NT2/D1 (cell line): ENCODE data around the gene MED28.

Experiments
- SUZ12 ChIP-seq: IDR thresholded peaks from 2 replicates; pipeline ENCODE4 v1.6.1; 2011; ENCODE audit not compliant: insufficient read length, insufficient read depth; ENCODE audit errors: extremely low read depth
- YY1 ChIP-seq: IDR thresholded peaks from 2 replicates; pipeline ENCODE4 v1.6.1; 2011; ENCODE audit not compliant: insufficient read length, insufficient read depth
- ZNF274 ChIP-seq: IDR thresholded peaks from 2 replicates; pipeline ENCODE4 v1.6.1; 2011; ENCODE audit warnings: mild to moderate bottlenecking, low read depth, low read length

- TF ChIP-seq ZNF274, result no peak
- no peak for TF ChIP-seq YY1
- TF ChIP-seq SUZ12, result no peak
Measured at GRCh38 chr4:17577665-17578481, 36.6 kb upstream of the MED28 start.
